SW480 (cell line): Measurements from ENCODE around the gene PSG3.
"Not testable (repeated sequence)": the region's sequence is repeated elsewhere in the genome, so short reads cannot be mapped to it uniquely, and the experiment has no call there.

ENCODE experiments used
- DNase-seq: peaks from one replicate; pipeline ENCODE4 v3.0.0-alpha.2; 2016; ENCODE audit warnings: low spot score

PSG3 gene

GRCh38 chr19:42740381-42740780 is at the start of gene PSG3:
TSS of gene PSG3 (minus strand) at chr19:42740481. CDS start at chr19:42740384, 97 bp downstream.
- not testable (repeated sequence) for DNase-seq

DNA sequence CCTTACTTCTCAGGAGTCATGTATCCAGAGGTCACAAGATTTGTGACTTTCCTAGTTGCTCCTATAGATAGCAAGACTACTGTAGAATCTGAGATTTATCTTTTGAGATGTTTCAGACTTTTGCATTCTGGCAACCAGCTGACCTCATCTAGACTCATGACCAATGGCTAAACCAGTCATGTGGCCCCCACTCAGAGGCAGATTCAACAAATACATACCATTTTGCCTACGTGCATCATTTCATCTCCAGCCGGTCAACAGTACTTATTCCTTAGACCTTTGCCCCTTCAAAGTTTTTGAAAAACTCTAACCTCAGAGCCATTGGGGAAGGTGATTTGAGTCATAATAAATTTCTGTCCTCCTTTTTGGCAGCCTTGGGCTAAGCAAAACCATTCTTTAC is 48.5 kb upstream of the PSG3 start:
- DNase-seq: not testable (repeated sequence)

DNA sequence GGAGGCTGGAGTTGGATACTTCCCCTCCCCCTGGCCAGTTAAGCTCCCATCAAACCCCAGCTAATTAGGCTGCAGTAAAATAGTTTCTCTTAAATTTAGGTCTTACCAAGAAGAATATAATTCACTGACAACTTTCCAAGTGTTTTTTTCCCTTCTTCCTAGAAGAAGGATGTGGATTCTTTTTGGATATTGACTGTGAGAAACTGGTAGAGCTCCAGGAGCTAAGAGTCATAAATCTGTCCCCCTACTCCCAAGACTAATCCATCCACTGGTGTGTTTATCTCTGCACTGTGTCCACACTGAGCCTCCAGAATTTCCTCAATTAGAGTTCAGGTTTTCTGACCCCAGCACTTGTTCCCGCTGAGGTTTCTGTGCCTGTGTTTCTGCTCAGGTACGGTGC is 47.5 kb upstream of the PSG3 start:
- not testable (repeated sequence) for DNase-seq

DNA sequence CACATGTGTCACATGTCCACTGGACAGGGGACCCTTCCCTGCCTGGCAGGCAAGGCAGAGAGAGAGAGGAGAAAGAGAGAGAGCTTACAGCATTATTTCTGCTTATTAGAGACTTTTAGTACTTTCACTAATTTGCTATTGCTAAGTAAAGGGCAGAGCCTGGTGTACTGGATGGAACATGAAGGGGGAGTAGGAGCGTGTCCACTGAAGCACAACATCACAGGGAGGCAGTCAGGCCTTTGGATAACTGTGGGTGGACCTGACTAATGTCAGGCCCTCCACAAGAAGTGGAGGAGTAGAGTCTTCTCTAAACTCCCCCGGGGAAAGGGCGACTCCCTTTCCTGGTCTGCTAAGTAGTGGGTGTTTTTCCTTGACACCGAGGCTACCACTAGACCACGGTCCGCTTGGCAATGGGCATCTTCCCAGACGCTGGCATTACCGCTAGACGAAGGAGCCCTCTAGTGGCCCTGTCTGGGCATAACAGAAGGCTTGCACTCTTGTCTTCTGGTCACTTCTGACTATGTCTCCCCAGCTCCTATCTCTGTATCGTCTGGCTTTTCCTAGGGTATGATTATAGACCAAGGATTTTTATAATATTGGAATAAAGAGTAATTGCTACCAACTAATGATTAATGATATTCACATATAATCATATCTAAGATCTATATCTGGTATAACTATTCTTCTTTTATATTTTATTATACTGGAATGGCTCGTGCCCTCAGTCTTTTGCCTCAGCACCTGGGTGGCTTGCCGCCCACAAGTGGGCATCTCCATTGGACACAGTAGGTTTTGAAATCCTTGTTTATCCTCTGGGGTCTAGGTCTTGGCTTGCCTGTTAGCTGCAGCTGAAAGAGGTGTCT is 36.7 kb upstream of the PSG3 start:
- peak; percentile 76 for DNase-seq

GRCh38 chr19:42774510-42775158 is 34.4 kb upstream of the PSG3 start:
- DNase-seq: not testable (repeated sequence)

- not testable (repeated sequence) for DNase-seq
Measured at GRCh38 chr19:42767319-42767718, 27.0 kb upstream of the PSG3 start.

DNA sequence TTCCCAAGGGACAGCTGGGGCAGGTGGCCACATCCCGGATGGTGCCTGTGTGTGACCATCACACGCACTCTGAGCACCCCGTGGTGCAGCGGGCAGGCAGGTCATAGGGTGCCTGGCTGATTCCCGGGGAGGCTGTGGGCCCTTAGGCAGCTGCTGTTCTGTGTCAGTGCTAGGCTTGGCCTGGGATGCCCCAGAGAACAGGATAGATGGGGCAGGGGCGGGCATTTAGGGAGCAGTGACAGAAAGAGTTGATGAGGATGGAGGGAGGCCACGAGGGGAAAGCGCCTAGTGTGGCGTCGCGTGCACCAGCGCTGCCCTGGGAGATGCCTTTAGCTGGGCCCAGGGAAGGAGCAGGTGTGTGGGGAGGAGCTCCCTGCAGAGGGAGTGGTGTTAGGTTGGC is 26.6 kb upstream of the PSG3 start:
- DNase-seq: not testable (repeated sequence)

DNA sequence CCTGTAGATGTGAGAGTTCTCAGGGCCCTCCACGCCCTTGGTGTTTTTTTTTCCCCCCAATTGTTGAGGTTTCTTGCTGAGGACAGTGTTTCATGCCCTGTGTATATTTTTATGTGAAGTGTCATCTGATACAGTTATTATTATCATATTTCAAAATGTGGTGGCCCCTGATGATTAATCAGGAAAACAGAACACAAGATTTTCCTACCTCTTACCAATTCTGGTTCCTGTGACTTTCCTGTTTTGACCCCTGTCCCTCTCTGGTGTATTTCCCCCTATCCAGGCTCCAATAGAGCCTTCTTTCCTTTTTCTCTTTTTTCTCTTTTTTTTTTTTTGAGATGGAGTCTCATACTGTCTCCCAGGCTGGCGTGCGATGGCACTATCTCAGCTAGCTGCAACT is 24.6 kb upstream of the PSG3 start:
- DNase-seq: no peak

GRCh38 chr19:42762789-42763188 is 22.5 kb upstream of the PSG3 start:
- no peak for DNase-seq

DNA sequence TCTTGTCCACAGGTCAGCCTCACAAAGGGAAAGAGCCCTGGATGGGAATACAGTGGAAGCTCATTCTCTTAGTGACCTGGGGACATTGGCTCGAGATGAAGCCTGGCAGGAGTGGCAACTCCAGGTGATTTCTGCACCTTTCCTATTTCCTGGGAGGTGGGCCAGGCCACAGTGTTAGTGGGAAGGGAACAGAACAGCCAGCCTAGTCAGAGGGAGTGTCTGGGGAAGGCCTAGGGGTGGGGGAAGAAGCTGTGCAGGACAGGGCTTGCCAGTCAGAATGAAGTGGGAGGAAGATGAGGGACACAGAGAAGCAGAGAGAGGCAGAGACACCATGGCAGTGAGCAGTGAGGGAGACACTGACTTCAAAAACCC is 21.6 kb upstream of the PSG3 start:
- not testable (repeated sequence) for DNase-seq

DNA sequence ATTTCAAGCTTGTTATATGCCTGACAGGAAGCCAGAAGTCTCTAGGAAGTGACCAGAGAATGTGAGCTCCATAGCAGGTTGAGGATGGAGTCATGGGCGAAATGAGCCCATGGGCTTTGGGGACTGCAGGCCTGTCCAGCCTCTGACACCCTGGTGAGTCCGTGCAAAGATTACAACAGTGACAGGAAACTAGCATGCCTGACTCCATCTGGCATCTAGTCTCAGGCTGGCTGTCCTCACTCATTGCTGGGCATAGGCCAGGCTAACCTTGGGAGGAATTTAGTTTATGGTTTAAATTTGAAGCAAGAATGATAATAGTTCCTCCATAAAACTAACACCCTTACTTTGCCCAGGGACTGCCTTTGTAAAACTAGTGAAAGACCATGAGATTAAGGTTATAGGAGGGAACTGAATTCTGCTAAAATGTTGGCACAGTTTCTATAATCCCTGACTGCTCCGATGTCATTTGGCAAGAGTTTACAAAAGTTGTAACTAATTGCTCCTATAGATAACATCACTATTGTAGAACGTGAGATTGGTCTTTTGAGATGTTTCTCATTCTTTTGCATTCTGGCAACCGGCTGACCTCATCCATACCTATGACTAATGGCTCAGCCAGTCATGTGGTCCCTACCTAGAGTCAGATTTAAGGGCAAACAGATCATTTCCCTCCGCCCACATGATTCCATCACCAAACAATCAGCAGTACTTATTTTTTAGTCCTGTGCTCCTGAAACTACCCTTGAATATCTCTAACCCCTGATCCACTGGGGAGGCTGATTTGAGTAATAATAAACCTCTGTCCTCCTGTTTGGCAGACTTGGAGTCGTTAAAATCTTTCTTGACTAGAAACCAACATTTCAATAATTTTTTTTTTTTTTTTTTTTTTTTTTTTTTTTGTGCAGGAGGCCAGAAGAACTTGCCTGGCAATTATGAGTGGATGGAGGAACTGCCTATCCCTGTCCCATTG is 21.0 kb upstream of the PSG3 start:
- DNase-seq: peak; percentile 95

GRCh38 chr19:42758667-42759066 is 18.4 kb upstream of the PSG3 start:
- peak; percentile 45 for DNase-seq

DNA sequence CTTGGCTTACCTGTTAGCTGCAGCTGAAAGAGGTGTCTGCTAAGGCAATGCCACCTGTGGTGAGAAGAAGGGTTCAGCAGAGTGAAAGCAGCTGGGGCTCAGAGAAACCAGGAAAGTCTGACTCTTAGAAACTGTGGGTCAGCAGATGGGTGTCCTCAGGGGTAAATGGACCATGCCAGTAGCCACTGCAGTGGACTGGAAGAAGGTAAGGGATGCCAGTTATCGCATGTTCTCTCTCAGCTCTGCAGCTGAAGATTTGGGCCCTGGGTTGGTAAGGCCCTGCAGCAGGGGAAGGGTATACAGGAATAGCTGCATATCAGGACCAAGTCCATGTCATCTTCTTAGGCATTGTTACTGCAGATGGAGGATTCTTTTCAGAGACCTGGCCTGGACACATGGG is 12.0 kb upstream of the PSG3 start:
- DNase-seq: not testable (repeated sequence)

DNA sequence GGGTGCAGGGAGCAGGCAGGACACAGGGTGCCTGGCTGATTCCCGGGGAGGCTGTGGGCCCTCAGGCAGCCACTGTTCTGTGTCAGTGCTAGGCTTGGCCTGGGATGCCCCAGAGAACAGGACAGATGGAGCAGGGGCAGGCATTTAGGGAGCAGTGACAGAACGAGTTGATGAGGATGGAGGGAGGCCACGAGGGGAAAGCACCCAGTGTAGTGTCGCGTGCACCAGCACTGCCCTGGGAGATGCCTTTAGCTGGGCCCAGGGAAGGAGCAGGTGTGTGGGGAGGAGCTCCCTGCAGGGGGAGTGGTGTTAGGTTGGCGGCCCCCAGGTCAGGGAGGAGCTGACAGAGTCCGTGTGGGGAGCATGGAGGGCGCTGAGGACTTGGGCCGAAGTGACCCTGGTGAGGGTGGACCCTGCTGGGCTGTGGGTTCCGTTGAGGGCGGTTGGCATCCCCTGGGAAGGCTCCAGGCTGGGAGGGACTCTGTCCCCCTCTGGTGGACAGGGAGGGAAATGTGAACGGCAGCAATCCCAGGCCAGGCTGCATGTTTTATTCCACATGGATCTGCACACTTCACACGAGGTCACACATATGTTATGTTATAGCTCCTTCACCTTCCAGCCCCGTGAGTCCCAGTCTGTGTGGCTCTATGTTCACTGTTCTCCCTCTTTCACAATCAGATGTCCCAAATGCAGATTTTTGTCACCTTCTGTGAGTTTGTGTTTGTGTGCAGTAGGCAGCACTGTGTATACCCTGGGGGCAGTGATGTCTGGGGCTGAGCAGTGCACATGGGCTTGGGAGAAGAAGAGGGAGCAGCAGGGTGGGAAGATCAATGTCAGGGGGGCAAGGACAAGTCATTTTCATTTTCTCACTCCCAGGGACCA is 1.7 kb upstream of the PSG3 start:
- DNase-seq: not testable (repeated sequence)

DNA sequence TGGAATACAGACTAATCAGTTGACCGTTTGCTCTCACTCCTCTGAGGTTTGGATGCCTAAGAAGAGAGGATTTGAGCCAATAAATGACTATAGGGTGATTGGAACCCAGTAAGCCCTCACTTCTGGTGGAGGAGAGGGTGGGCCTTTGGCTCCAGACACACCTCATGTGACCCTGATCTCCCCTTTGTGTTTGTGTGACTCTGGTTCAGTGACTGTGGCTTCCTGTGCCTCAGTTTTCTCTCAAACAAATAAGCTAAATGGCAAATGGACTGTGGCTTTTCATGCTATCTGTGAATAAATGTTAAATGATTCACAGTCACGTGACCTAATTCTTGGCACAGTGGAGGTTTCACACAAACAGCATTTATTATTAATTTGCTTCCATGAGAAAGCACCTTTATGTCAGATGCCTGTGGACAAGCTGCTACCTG is 2.7 kb downstream of the PSG3 start:
- DNase-seq: not testable (repeated sequence)

GRCh38 chr19:42728341-42728740 is 11.9 kb downstream of the PSG3 start:
- DNase-seq: not testable (repeated sequence)

DNA sequence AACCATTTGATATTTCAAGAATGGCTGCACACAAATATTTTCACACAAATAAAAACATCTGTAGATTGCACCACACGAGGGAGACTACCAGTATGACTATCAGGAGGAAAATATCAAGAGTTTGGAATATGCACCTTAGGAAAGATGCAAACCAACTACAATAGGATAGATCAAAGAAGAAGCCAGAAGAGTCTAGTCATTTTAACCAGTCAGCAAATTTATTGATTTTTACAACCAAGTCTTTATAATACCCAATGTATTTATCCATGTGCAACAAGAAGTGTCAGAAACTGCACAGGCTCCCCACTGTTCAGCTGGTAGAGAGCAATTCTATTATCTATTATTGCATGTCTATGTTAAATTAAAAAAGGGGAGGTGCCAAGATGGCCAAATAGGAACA is 26.3 kb downstream of the PSG3 start:
- not testable (repeated sequence) for DNase-seq

GRCh38 chr19:42712753-42713152 is 27.5 kb downstream of the PSG3 start:
- DNase-seq: not testable (repeated sequence)

DNA sequence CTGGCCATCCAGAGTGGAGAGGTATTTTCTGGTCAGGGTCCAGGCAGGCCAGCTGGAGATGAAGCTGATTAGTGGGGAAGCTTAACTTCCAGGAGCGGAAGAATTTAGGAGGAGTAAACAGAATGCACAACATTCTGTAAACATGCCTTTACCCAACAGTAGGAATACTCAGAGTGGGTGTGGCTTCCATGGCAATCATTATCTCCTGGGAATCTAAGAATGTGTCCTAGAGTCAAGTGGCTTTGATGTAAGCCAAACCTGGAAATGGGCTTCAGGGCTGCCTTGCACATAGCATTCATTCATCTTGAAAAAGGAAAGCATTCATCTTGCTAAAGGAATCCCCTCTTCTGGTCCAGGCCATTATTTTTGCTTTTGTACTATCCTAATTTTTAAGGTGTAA is 29.3 kb downstream of the PSG3 start:
- DNase-seq: peak; percentile 37

- no peak for DNase-seq
Measured at GRCh38 chr19:42697884-42698283, 42.4 kb downstream of the PSG3 start.
